GM12878 (cell line): ENCODE measurements around the gene GLOD5. TPM values are rescaled to one million over a fixed set of nuclear protein-coding genes. Genes with fewer than 3 reads are reported as not detected.

Experiments
- ATAC-seq: fragments of 200-7000 bp; cut with Tn5 transposase; 3 replicates; pipeline ENCODE4 v1.9.1; 2020; ENCODE audit warnings: mild to moderate bottlenecking, moderate library complexity
- BruUV-seq: library from RNA; stranded (reverse); fragments of 400-500 nt; replicated peaks from 2 replicates; lab custom pipeline; 2021; lab: Mats Ljungman, UMichigan
- CTCF ChIA-PET: fragments of 300-600 bp; sonication (Branson Sonifier 250); formaldehyde crosslinking; extraction: SDS; loops from one replicate; lab custom pipeline; 2021; ENCODE audit warnings: inconsistent platforms; lab: Yijun Ruan, JAX
- POLR2A ChIA-PET: fragments of 350-600 bp; formaldehyde crosslinking; extraction: SDS; loops from one replicate; lab custom pipeline; 2021; ENCODE audit warnings: inconsistent platforms; lab: Charles Lee
- RAD21 ChIA-PET: fragments of 300-600 bp; sonication (Branson Sonifier 250); formaldehyde crosslinking; loops from one replicate; lab custom pipeline; 2023; ENCODE audit warnings: antibody characterized with exemption; ENCODE audit not compliant: unreplicated experiment; lab: Charles Lee
- SMC1A ChIA-PET: fragments of 300-600 bp; sonication (Branson Sonifier 250); formaldehyde crosslinking; loops from one replicate; lab custom pipeline; 2023; ENCODE audit not compliant: unreplicated experiment, uncharacterized antibody; lab: Charles Lee
- DNase-seq: peaks from one replicate; pipeline ENCODE4 v3.0.0-alpha.2; 2011; ENCODE audit warnings: low read depth, low spot score
- FAIRE-seq: peaks from 3 replicates; lab custom pipeline; 2011; peaks lifted over from hg19 to GRCh38; lab: Jason Lieb, UNC
- H2AFZ ChIP-seq: 2 replicates; pipeline ENCODE4 v1.6.0; 2011; ENCODE audit warnings: low read depth, low read length, control low read depth; ENCODE audit not compliant: control insufficient read depth
- H3K27ac ChIP-seq: 2 replicates; pipeline ENCODE4 v1.5.1; 2011; ENCODE audit warnings: control low read depth; ENCODE audit not compliant: control insufficient read depth, insufficient read depth
- H3K27me3 ChIP-seq, 2 experiments: replicated peaks in 1 of 2; 2 replicates each; pipeline versions ENCODE4 v1.6.0 to v1.6.1; 2011; ENCODE audit warnings: low read length in 1 of 2; ENCODE audit not compliant: control insufficient read depth in 2 of 2, insufficient read depth in 2 of 2
- H3K36me3 ChIP-seq, 2 experiments: 2 replicates each; pipeline ENCODE4 v1.5.1; 2011; ENCODE audit warnings: low read length in 1 of 2; ENCODE audit not compliant: control insufficient read depth in 2 of 2, insufficient read depth in 2 of 2
- H3K4me1 ChIP-seq: 2 replicates; pipeline ENCODE4 v1.6.1; 2011; ENCODE audit warnings: mild to moderate bottlenecking, low read length, moderate library complexity, mixed read lengths; ENCODE audit not compliant: control insufficient read depth, insufficient read depth
- H3K4me2 ChIP-seq: 2 replicates; pipeline ENCODE4 v1.6.0; 2011; ENCODE audit warnings: control low read depth; ENCODE audit not compliant: control insufficient read depth, insufficient read depth
- H3K4me3 ChIP-seq: fragments of 200-600 bp; sonication (generic); 2 replicates; pipeline ENCODE4 v1.5.1; 2016
- H3K79me2 ChIP-seq: 2 replicates; pipeline ENCODE4 v1.6.0; 2011; ENCODE audit warnings: low read length; ENCODE audit not compliant: control insufficient read depth, insufficient read depth
- H3K9ac ChIP-seq: 2 replicates; pipeline ENCODE4 v1.8.0; 2011; ENCODE audit warnings: low read length, control low read depth, mixed read lengths; ENCODE audit not compliant: control insufficient read depth, insufficient read depth
- H3K9me3 ChIP-seq: replicated peaks from 3 replicates; pipeline ENCODE4 v1.5.1; 2011; ENCODE audit warnings: mild to moderate bottlenecking, low read length; ENCODE audit not compliant: control insufficient read depth, insufficient read depth
- H4K20me1 ChIP-seq: 2 replicates; pipeline ENCODE4 v1.6.0; 2011; ENCODE audit not compliant: control insufficient read depth, insufficient read depth
- CHD1 ChIP-seq: IDR thresholded peaks from 2 replicates; pipeline ENCODE4 v1.6.1; 2012; ENCODE audit warnings: low read depth, low read length, improper control_type of control experiment
- NFIC ChIP-seq: IDR thresholded peaks from 2 replicates; pipeline ENCODE4 v1.6.1; 2012; ENCODE audit warnings: low read depth, mild to moderate bottlenecking, inconsistent platforms, low read length, moderate library complexity
- PAX8 ChIP-seq: fragments of 450-650 bp; IDR thresholded peaks from 2 replicates; pipeline ENCODE4 v1.6.1; 2017; ENCODE audit warnings: mild to moderate bottlenecking, moderate library complexity
- TARDBP ChIP-seq: IDR thresholded peaks from 2 replicates; pipeline ENCODE4 v1.6.1; 2016; ENCODE audit warnings: borderline replicate concordance
- in situ Hi-C: fragments of 300-500 bp; cut with MboI; formaldehyde crosslinking; loops from 9 replicates; pipeline ENCODE4 v1.14.3; 2018; ENCODE audit warnings: mixed read lengths
- intact Hi-C: fragments of 100-400 bp; cut with micrococcal nuclease; formaldehyde crosslinking; loops from one replicate; pipeline ENCODE4 v1.14.2; 2022; ENCODE audit not compliant: unreplicated experiment
- polyA plus RNA-seq, 11 experiments: library from polyadenylated mRNA; depleted of rRNA in 4 of 11; unstranded in 6 of 11; stranded (reverse) in 5 of 11; fragments of >200 nt; fragmentation: Nextera tagmentation in 4 of 11; fragmentation: Illumina TruSeq in 1 of 11; extraction: Ambion mirVana in 4 of 11; extraction: Trizol in 1 of 11; gene quantifications; 1 replicate in 1 of 11; 2 replicates in 10 of 11; pipeline versions ENCODE4 v1.2.1 to v1.2.3, GENCODE V29; 2011 to 2016; ENCODE audit warnings: inconsistent platforms in 2 of 11, missing spikeins in 2 of 11, low read depth in 1 of 11
- total RNA-seq, 4 experiments: library from RNA; depleted of rRNA in 3 of 4; stranded (reverse); fragments of >200 nt in 3 of 4; fragmentation: Illumina TruSeq in 1 of 4; extraction: Trizol in 1 of 4; gene quantifications; 2 replicates each; pipeline versions ENCODE4 v1.2.1 to v1.2.3, GENCODE V29; 2013 to 2021
- TF ChIP-seq, protein P1 (sequence below): fragments of 450-650 bp; IDR thresholded peaks from 2 replicates; pipeline ENCODE4 v1.6.1; 2017; ENCODE audit warnings: low read depth, mild to moderate bottlenecking, moderate library complexity
- TF ChIP-seq, protein P2 (sequence below): fragments of 450-650 bp; IDR thresholded peaks from 2 replicates; pipeline ENCODE4 v1.6.1; 2016; ENCODE audit warnings: mild to moderate bottlenecking
- TF ChIP-seq, protein P3 (sequence below): fragments of 450-650 bp; conservative IDR thresholded peaks from 2 replicates; pipeline ENCODE4 v1.6.1; 2017; ENCODE audit warnings: mild to moderate bottlenecking, moderate library complexity

The GLOD5 gene
- total and polyA plus RNA-seq, 10 of the 15 experiments (the other 5 are each of a cell fraction or from before 2014, with no cell fraction given): not detected

GRCh38 chrX:48721916-48722315 is 39.6 kb upstream of the GLOD5 start:
- no peak overlapping the region for H3K9ac ChIP-seq
- RAD21 ChIA-PET: no interaction called here
- BruUV-seq: no TSS peak
- TF ChIP-seq, protein P1, sequence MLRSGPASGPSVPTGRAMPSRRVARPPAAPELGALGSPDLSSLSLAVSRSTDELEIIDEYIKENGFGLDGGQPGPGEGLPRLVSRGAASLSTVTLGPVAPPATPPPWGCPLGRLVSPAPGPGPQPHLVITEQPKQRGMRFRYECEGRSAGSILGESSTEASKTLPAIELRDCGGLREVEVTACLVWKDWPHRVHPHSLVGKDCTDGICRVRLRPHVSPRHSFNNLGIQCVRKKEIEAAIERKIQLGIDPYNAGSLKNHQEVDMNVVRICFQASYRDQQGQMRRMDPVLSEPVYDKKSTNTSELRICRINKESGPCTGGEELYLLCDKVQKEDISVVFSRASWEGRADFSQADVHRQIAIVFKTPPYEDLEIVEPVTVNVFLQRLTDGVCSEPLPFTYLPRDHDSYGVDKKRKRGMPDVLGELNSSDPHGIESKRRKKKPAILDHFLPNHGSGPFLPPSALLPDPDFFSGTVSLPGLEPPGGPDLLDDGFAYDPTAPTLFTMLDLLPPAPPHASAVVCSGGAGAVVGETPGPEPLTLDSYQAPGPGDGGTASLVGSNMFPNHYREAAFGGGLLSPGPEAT: no peak
- TF ChIP-seq, protein P2, sequence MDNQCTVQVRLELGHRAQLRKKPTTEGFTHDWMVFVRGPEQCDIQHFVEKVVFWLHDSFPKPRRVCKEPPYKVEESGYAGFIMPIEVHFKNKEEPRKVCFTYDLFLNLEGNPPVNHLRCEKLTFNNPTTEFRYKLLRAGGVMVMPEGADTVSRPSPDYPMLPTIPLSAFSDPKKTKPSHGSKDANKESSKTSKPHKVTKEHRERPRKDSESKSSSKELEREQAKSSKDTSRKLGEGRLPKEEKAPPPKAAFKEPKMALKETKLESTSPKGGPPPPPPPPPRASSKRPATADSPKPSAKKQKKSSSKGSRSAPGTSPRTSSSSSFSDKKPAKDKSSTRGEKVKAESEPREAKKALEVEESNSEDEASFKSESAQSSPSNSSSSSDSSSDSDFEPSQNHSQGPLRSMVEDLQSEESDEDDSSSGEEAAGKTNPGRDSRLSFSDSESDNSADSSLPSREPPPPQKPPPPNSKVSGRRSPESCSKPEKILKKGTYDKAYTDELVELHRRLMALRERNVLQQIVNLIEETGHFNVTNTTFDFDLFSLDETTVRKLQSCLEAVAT: no peak
- no peak for TF ChIP-seq TARDBP
- TF ChIP-seq PAX8: no peak
- no peak for TF ChIP-seq CHD1
- TF ChIP-seq NFIC: no peak
- TF ChIP-seq, protein P3, sequence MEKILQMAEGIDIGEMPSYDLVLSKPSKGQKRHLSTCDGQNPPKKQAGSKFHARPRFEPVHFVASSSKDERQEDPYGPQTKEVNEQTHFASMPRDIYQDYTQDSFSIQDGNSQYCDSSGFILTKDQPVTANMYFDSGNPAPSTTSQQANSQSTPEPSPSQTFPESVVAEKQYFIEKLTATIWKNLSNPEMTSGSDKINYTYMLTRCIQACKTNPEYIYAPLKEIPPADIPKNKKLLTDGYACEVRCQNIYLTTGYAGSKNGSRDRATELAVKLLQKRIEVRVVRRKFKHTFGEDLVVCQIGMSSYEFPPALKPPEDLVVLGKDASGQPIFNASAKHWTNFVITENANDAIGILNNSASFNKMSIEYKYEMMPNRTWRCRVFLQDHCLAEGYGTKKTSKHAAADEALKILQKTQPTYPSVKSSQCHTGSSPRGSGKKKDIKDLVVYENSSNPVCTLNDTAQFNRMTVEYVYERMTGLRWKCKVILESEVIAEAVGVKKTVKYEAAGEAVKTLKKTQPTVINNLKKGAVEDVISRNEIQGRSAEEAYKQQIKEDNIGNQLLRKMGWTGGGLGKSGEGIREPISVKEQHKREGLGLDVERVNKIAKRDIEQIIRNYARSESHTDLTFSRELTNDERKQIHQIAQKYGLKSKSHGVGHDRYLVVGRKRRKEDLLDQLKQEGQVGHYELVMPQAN: no peak
- TF ChIP-seq, all 136 proteins: peak for 0
- Histone ChIP-seq H3K27ac (no peak overlapping the region), H3K79me2 (no peaks in the 10 kb centered on the region), H3K4me2 (no peak overlapping the region), H3K9me3 (no peaks in the 10 kb centered on the region; the same call in 2 of the 3 replicates), H3K27me3 (no peaks in the 10 kb centered on the region), H2AFZ (no peak overlapping the region), H3K36me3 (no peaks in the 10 kb centered on the region), H3K4me3 (no peak overlapping the region), H4K20me1 (no peaks in the 10 kb centered on the region), H3K4me1 (no peaks in the 10 kb centered on the region)
- POLR2A ChIA-PET: no interaction called here
- SMC1A ChIA-PET: no interaction called here
- CTCF ChIA-PET: no interaction called here
- DNase-seq (no peak), FAIRE-seq (no peak), ATAC-seq (no peak)
- in situ Hi-C loops (no loop called here), intact Hi-C loops (no loop called here)
